Stimulated activated CD4-positive, alpha-beta T cell treated with anti-CD3 and anti-CD28 coated beads, Interleukin-2, amount 100 ng/mL, for 4 hours (primary cell): ENCODE results near the gene CDK5R2.

ENCODE experiments used
- DNase-seq: peaks from one replicate; pipeline ENCODE4 v3.0.0-alpha.2; 2020; ENCODE audit warnings: low read depth

Gene CDK5R2

DNA sequence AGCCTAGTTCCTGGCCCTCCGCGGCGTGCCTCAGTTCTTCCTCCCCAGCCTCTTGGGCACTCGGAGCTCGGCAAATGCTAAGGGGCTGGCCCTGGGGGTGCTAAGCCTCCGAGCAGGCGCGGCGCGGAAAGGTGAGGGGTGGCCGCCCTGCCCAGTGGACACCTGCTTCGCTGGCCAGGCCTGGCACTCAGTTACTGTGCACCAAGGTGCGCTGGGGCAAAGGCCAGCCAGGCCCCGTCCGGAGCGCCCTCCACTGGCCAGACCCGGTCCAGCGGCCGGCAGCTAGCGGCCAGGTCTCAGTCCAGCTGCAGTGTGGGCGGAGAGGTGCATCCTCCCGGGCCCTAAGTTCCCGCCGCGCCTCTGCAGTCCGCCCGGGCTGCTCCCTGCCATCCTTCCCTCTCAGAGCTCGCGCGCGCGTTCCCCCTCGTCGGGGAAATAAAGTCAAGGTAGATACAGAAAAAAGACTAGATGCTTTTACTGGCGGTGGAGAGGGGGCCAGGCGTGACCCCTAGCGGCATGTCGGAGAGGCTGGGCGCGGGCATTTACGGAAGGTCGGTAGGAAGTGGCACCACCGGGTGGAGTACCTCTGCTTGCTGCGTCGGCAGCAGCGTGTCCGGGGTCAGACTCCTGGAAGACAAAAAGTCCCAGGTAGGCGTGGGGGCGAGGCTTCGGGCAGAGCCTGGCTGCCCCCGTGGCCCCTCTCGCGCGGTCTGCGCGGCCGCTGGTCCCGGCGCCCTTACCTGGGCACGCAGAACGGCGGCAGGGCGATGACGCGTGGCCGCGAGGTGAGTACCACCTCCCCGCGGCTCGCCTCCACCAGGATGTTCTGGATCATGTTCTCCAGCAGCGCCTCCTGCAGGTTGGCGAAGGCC is 43.2 kb downstream of the CDK5R2 start:
- DNase-seq, result no peak

DNA sequence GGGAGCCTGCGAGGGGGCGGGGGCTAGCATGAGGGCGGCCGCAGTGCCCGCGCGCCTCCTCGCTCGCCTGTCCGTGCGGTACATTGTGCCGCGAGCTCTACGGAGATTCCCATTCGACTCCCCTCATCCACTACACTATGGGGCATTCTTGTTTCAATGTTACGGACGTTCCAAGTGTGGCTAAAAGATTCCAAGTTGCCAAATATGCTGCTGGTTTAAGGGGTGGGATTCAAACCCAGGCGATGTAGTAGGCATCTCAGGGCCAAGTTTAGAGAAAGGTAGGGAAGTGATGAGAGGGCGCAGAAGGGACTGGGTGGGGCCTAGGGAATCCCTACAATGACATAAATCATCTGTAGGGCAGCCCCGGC is 43.8 kb downstream of the CDK5R2 start:
- DNase-seq, result no peak

DNA sequence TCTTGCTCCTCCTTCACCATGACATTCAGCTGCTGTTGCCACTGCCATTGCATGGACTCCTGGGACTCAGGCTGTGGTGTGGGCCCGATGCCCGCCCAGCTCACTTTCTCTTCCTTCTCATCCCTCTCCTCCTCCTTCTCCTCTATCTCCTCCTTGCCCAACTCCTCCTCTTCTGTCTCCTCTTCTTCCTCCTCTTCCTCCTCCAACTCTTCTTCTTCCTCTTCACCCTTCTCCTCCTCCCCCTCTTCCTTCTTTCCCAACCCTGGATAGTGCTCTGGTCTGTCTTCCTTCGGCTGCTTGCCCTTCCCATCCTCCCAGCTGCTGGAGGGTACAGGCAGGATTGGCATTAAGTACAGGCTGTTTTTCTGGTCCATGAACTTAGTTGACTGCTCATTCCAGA is 44.5 kb downstream of the CDK5R2 start:
- no peak for DNase-seq

DNA sequence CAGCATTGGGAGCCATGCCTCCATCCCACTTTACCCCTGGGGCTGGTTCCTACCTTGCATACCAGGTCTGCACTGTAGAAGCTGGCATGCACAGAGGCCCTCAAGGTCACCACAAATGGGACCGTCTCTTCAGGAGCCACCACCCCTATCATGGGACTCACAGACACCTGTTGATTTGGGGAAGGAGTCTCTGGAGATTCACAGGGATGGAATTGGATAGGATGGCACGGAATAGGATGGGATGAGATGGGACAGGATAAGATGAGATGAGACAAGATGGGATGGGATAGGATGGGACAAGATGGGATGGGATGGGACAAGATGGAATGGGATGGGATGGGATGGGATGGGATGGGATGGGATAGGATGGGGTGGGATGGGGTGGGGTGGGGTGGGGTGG is 49.8 kb downstream of the CDK5R2 start:
- no peak for DNase-seq

DNA sequence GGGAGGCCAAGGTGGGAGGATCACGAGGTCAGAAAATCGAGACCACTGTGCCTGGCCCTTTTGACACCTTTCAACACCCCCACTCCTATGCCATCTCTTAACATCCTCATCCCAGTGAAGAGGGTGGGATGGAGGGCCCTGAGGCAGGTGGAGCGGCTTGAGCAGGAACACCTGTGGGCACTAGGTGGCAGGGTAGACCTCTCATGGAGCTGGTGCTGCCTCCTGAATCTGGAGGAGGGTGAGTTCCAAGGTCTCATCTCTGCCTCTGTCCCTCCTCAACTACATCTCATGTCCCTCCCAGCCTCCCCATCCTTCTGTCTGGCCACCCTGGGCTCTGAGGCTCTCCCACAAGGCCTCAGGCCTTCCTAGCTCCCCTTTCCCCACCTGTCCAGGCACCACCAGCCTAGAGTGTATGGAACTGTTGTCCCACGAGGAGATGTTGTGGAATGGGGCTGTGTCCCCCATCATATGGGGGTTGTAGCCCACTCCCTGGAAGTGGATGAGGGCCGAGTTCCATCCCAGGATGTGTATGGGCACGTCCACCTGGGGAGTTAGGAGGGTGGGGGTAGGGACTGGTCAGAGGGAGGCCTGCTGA is 50.8 kb downstream of the CDK5R2 start:
- DNase-seq, result no peak

DNA sequence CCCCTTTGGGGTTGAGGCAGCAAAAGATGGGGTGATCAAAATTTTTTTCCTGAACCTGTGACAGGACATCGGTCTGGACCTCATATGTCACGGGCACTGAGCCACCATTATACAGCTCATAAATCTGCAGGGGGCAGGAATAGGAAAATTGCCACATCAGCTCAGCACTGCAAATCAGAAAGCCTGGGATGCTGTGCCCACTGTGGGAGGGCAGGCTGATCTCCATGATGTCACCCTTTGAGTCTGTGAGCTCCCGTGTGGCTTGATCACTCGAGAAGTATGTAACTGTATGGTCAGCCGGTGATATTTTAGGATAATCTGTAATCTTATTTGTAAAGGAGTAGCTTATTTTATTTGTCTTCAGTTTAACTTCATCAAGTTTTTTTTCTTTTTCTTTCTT is 51.4 kb downstream of the CDK5R2 start:
- no peak for DNase-seq
